ENCODE data around the gene MMP15.

Gene MMP15

DNA sequence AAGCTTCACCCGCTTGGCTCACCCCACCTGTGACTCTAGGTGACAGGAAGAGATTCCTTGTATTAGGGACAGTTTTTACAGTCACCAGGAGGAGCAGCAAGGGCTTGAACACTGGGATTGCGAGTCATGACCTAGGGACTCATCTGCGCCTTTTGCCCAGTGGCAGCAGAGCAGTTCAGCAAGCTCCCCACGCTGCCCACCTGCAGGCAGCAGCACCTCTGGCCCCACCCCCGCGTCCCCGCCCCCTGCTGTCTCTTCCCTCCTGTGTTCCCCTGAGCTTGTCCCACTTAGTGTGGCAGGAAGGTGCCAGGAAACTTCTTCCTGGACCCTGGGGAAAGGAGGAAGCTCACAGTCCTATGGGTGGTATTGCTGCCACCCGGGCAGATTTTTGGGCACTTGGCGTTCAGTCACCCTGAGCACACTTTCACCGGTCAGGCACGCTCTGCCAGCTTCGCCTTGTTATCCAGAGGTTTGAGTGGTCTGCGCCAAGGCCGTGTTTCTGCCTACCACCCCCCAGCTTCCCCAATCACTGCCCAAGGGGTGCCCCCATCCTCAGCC, 8.7 kb downstream of the MMP15 start:
- TF ChIP-seq, protein P1, sequence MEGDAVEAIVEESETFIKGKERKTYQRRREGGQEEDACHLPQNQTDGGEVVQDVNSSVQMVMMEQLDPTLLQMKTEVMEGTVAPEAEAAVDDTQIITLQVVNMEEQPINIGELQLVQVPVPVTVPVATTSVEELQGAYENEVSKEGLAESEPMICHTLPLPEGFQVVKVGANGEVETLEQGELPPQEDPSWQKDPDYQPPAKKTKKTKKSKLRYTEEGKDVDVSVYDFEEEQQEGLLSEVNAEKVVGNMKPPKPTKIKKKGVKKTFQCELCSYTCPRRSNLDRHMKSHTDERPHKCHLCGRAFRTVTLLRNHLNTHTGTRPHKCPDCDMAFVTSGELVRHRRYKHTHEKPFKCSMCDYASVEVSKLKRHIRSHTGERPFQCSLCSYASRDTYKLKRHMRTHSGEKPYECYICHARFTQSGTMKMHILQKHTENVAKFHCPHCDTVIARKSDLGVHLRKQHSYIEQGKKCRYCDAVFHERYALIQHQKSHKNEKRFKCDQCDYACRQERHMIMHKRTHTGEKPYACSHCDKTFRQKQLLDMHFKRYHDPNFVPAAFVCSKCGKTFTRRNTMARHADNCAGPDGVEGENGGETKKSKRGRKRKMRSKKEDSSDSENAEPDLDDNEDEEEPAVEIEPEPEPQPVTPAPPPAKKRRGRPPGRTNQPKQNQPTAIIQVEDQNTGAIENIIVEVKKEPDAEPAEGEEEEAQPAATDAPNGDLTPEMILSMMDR (conservative IDR thresholded peaks at IDR 0.05; ENCODE audit: low read depth): no peak
- DNase-seq (ENCODE audit: low spot score): no peak
- ChIA-PET POLR2A (ENCODE audit: low non-redundant PET) (no interaction called here), CTCF (no interaction called here)
- no peak overlapping the region for H3K27ac ChIP-seq

DNA sequence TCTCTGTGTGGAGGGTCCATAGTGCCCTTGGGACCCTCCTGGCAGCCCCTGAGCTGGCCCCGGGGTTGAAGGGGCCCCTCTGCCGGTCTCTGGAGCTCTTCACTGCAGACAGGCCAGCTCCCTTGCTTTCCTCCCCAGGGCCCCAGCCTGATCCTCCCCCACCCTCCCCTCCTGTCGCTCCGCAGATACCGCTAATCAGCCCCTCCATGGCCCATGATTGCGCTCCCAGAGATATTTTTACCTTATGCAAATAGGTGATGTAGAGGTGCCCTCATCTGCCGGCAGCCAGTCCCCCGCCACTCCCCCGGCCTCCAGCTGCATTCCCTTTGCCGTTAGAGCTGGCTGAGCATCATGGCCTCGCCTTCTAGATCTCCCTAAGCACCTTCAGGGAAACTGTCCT, 9.2 kb downstream of the MMP15 start:
- CTCF ChIA-PET: no interaction called here
- no peak overlapping the region for H3K27ac ChIP-seq
- no peak for DNase-seq (ENCODE audit: low spot score)
- POLR2A ChIA-PET (ENCODE audit: low non-redundant PET): no interaction called here
- TF ChIP-seq, protein P1 (conservative IDR thresholded peaks at IDR 0.05; ENCODE audit: low read depth): no peak

DNA sequence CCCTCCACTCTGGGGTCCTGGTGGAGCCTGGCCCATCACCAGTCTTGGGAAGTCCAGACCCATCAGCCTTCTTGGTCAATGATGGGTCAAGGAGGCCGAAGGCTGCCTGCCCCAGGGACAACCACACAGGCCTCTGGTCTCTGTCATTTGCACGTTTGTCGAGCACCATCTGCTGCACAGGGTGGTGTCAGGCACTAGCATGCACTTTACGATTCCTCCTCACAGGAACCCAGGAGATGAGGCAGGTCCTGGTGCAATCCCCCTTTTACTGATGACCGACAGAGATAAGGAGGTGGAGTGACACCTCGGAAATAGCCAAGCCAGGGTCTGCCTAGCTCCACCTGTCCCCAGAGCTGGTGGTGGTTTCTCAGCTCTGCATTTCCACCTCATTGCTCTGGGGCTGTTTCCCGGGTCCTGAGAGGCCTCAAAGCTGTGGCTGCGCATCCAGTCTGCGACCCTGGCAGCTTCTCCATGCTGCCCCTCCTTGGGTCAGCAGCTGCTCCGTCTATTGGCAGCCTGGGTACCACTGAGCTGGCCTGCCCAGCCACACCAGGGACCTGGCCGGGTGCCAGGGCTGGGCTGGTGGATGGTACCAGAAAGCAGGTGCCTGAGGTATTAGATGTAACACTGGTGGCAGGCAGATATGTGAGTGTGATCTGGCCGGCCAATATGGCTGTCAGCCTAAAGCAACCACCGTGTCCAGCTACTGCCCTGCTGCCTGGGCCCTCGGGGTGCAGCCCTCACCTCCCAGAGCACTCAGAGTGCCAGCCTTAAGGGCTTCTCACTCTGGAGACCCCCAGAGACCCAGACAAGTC, 10.0 kb downstream of the MMP15 start:
- CTCF ChIA-PET: interaction anchor here (0.5 to 0.6 kb wide), 2 partner anchors 9 to 275 kb away, joined by 3 to 5 read pairs; no protein-coding TSS in a partner anchor
- no peak for DNase-seq (ENCODE audit: low spot score)
- no peak overlapping the region for H3K27ac ChIP-seq
- TF ChIP-seq, protein P1 (conservative IDR thresholded peaks at IDR 0.05; ENCODE audit: low read depth): no peak
- POLR2A ChIA-PET (ENCODE audit: low non-redundant PET): no interaction called here

DNA sequence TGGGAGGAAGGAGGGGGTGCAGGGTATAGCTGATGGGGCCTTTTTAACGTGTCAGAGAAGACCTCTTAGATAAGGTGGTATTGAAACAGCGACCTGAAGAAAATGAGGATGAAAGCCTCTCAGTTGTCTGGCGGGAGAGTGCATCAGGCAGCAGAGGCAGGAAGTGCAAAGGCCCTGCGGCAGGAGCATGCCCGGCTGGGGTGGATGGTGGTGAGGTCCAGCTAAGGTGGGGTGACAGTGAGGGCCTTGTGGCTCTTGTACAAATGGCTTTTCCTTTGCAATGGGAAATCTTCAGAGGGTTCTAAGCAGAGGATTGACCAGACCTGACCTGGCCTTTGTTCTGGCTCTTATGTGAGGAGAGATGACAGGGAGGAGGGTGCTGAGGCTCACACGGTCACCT, 11.4 kb downstream of the MMP15 start:
- TF ChIP-seq, protein P1 (conservative IDR thresholded peaks at IDR 0.05; ENCODE audit: low read depth): no peak
- CTCF ChIA-PET: interaction anchor here (0.8 kb wide), 1 partner anchor 11 kb away, joined by 3 read pairs; the partner anchor contains the start of gene MMP15
- no peak for DNase-seq (ENCODE audit: low spot score)
- POLR2A ChIA-PET (ENCODE audit: low non-redundant PET): no interaction called here
- no peak overlapping the region for H3K27ac ChIP-seq

DNA sequence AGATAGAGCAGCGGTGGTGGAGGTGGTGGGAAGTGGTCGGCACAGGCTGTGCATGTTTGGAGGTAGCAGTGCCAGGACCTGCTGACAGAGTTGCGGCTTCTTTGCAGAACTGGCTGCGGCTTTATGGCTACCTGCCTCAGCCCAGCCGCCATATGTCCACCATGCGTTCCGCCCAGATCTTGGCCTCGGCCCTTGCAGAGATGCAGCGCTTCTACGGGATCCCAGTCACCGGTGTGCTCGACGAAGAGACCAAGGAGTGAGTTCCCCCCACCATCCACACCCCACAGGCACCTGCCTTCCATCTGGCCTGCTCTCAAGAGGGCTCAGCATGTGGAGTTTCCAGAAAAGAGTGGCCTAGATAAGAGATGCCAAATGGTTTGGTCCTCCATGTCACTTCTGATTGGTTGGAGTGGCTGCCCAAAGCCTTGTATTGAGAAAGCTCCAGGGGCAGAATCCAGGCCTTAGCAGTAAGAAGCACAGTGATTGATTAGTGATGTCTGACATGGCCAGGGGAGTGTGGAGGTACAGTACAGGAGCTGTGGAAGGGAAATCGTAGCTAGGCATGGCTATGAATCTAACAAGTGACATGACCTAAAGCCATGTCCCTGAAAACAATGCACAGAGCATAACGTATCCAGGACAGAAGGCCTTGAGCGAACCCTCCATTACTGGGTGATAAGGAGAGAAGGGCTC, 12.0 kb downstream of the MMP15 start:
- CTCF ChIA-PET: no interaction called here
- H3K27ac ChIP-seq: no peak overlapping the region
- TF ChIP-seq, protein P1 (conservative IDR thresholded peaks at IDR 0.05; ENCODE audit: low read depth): no peak
- DNase-seq (ENCODE audit: low spot score): no peak
- POLR2A ChIA-PET (ENCODE audit: low non-redundant PET): no interaction called here

DNA sequence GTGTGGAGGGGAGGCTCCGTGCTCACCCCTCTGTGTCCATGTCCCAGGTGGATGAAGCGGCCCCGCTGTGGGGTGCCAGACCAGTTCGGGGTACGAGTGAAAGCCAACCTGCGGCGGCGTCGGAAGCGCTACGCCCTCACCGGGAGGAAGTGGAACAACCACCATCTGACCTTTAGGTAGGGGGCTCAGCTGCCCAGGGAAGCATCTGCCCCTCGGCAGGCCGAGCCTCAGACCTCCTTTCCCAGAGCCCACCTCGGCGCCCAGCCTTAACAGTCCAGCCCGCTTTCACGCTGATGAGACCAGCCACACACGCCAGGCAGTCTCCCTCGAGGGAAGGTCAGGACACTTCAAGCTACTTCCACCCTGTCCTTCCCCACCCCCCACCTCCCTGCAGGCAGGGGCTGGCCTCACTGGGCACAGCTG, 12.7 kb downstream of the MMP15 start:
- no peak for DNase-seq (ENCODE audit: low spot score)
- ChIA-PET POLR2A (ENCODE audit: low non-redundant PET) (no interaction called here), CTCF (no interaction called here)
- TF ChIP-seq, protein P1 (conservative IDR thresholded peaks at IDR 0.05; ENCODE audit: low read depth): no peak
- no peak overlapping the region for H3K27ac ChIP-seq
